ENCODE results near the gene GCNT2. TPM values are rescaled to one million over a fixed set of nuclear protein-coding genes. Genes with fewer than 3 reads are reported as not detected.

Gene GCNT2
- total RNA-seq, 6 donors from 2014 or later = 18.7 to 97.4 (median 44.5) TPM

DNA sequence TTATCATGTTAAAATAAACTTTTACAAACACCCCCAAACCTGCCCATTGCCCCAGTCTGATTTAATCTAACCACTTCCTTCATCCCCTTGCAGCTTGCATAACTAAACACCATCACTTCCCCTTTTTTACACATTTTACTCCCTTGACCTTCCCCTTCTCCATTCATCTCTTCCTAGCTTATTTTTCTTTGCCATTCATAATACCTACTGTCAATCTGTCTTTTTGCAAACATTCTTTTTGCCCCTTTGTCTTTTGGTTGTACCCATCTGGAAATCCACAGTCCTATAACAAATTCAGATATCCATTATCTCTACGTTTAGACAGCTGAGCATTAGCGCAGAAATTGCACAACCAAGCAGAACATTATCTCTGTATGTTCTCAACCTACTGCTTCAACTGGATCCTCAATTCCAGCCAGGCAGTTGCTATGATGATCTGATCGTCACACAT is 122.1 kb downstream of the GCNT2 start:
- TF ChIP-seq POLR2A (IDR thresholded peaks at IDR 0.05) = no peak
- TF ChIP-seq EP300 (IDR thresholded peaks at IDR 0.05) = no peak
- TF ChIP-seq POLR2AphosphoS5 (IDR thresholded peaks at IDR 0.05) = no peak
- TF ChIP-seq, protein P1, sequence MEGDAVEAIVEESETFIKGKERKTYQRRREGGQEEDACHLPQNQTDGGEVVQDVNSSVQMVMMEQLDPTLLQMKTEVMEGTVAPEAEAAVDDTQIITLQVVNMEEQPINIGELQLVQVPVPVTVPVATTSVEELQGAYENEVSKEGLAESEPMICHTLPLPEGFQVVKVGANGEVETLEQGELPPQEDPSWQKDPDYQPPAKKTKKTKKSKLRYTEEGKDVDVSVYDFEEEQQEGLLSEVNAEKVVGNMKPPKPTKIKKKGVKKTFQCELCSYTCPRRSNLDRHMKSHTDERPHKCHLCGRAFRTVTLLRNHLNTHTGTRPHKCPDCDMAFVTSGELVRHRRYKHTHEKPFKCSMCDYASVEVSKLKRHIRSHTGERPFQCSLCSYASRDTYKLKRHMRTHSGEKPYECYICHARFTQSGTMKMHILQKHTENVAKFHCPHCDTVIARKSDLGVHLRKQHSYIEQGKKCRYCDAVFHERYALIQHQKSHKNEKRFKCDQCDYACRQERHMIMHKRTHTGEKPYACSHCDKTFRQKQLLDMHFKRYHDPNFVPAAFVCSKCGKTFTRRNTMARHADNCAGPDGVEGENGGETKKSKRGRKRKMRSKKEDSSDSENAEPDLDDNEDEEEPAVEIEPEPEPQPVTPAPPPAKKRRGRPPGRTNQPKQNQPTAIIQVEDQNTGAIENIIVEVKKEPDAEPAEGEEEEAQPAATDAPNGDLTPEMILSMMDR (IDR thresholded peaks at IDR 0.05) = no peak
- Histone ChIP-seq H3K27me3 (no peaks in the 10 kb centered on the region), H3K36me3 (no peaks in the 10 kb centered on the region), H3K27ac (no peak overlapping the region), H3K4me3 (no peak overlapping the region), H3K4me1 (no peaks in the 10 kb centered on the region), H3K9me3 (no peaks in the 10 kb centered on the region)
- 62 to 71% methylated on average over 3 of the region's 3 CpGs for WGBS, 2 donors
- peak in 1 of 2 donors; percentile 78 for ATAC-seq (ENCODE audit: low FRiP score in 2 of 2)
- no peak for DNase-seq

DNA sequence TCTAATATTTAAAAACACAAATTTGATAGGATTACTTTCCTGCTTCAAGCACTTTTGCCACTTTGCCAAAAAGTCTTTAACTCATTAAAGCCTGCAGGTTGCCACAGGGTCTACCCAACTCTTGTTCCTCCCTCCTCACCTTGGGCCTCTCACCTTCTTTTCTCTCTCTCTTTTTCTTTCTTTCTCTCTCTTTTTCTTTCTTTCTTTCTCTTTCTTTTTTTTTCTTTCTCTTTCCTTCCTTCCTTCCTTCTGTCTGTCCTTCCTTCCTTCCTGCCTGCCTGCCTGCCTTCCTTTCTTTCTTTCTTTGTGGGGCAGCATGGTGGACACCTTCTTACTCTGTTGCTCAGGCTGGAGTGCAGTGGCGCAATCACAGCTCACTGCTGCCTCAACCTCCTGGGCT is 123.1 kb downstream of the GCNT2 start:
- H3K4me3 ChIP-seq = no peak overlapping the region
- no peaks in the 10 kb centered on the region for H3K4me1 ChIP-seq
- WGBS, 2 donors = 100% methylated on average over 1 of the region's 1 CpG; no CpG with 5 or more reads in 1 of the 2 donors
- DNase-seq (no peak), ATAC-seq (ENCODE audit: low FRiP score in 2 of 2) (no peak)
- H3K9me3 ChIP-seq = no peaks in the 10 kb centered on the region
- no peak overlapping the region for H3K27ac ChIP-seq
- no peak for TF ChIP-seq POLR2A (IDR thresholded peaks at IDR 0.05)
- no peak for TF ChIP-seq POLR2AphosphoS5 (IDR thresholded peaks at IDR 0.05)
- TF ChIP-seq, protein P1 (IDR thresholded peaks at IDR 0.05) = no peak
- TF ChIP-seq EP300 (IDR thresholded peaks at IDR 0.05) = no peak
- H3K36me3 ChIP-seq = no peaks in the 10 kb centered on the region
- no peaks in the 10 kb centered on the region for H3K27me3 ChIP-seq

DNA sequence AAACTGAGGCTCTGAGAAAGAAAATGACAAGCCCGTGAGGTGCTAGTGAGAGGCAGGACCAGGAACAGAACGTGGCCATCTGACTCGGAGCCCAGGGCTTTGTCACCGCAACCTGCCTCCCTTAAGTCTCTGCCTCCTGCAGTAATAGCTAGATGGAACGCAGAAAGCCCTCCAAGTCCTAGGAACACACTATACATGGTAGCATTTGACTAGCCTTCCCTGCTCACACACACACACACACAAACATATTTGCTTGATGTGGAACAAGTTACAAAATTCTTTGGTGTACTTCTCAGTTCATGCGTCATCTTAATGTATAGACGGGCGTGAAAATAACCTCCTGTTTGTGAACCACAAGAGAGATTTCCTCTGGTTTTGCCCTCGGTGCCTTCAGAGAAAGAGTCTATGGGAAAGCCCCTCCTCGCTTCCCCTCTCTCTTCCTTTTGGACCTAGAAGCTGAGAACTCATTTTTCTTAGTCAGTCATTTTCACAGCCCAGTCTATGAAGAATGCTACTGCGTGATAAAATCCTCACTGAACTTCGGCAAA is 134.4 kb downstream of the GCNT2 start:
- ATAC-seq (ENCODE audit: low FRiP score in 2 of 2) = no peak
- 45 to 51% methylated on average over 12 of the region's 12 CpGs for WGBS, 2 donors
- no peaks in the 10 kb centered on the region for H3K9me3 ChIP-seq
- no peaks in the 10 kb centered on the region for H3K36me3 ChIP-seq
- H3K27ac ChIP-seq = no peak overlapping the region
- TF ChIP-seq POLR2AphosphoS5 (IDR thresholded peaks at IDR 0.05) (no peak), EP300 (IDR thresholded peaks at IDR 0.05) (no peak), POLR2A (IDR thresholded peaks at IDR 0.05) (no peak)
- TF ChIP-seq, protein P1 (IDR thresholded peaks at IDR 0.05) = no peak
- DNase-seq = no peak
- H3K27me3 ChIP-seq = no peaks in the 10 kb centered on the region
- H3K4me1 ChIP-seq = no peaks in the 10 kb centered on the region
- H3K4me3 ChIP-seq = no peak overlapping the region

DNA sequence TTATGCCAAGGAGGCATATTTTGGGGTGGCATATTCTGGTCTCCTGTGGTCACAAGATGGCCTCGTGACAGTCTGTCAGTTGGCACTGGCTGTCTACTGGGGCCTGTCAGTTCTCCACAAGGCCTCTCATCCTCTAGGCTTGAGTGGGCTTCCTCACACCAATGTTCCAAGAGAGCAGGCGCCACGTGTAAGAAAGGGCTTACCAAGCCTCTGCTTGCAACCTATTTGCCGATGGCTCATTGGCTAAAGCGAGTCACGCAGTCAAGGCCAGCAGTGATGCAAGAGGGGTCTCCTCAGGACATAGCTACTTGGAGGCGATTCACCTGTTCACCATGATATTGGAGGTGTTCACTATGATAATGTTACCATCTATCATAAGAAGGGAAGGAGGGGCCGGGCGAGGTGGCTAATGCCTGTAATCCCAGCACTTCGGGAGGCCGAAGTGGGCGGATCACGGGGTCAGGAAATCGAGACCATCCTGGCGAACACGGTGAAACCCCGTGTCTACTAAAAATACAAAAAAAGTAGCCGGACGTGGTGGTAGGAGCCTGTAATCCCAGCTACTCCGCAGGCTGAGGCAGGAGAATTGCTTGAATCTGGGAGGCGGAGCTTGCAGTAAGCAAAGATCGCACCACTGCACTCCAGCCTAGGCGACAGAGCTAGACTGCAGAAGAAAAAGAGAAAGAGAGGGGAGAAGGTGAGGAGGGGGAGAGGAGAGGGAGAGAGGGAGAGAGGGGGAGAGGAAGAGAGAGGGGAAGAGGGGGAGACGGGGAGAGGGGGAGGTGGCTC is 138.0 kb downstream of the GCNT2 start:
- ATAC-seq (ENCODE audit: low FRiP score in 2 of 2) (peak in 1 of 2 donors; percentile 11), DNase-seq (no peak)
- Histone ChIP-seq H3K27me3 (no peaks in the 10 kb centered on the region), H3K36me3 (no peaks in the 10 kb centered on the region), H3K9me3 (no peaks in the 10 kb centered on the region), H3K27ac (peak overlapping the region in 1 of 4 donors; percentile 73), H3K4me1 (no peaks in the 10 kb centered on the region), H3K4me3 (peak overlapping the region in 3 of 4 donors; percentile 31 to 48 (median 32))
- WGBS, 2 donors = 76 to 90% methylated on average over 23 to 24 of the region's 24 CpGs
- no peak for TF ChIP-seq EP300 (IDR thresholded peaks at IDR 0.05)
- TF ChIP-seq, protein P1 (IDR thresholded peaks at IDR 0.05) = no peak
- no peak for TF ChIP-seq POLR2AphosphoS5 (IDR thresholded peaks at IDR 0.05)
- no peak for TF ChIP-seq POLR2A (IDR thresholded peaks at IDR 0.05)

Data from upper lobe of left lung (tissue), 6 donors.